ENCODE data around the gene GPC3.

The GPC3 gene

DNA sequence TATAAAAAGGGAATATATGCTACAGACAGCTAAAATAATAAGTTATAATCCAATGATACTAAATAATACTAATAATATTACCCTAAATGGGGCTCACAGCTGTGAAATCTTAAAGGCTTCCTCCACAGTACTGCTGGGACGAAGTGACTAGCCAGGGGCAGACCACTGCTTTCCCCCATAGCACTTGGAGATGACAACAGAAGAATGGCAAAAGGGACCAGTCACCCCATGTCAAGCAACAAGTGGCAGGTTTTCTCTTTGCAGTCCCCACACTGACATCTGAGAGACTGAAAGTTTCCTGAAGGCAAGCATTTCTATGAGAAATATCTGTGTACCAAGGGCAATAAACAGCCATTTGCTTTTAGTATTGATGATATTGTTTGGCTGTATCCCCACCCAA, 396.6 kb downstream of the GPC3 start:
- DNase-seq, result no peak

DNA sequence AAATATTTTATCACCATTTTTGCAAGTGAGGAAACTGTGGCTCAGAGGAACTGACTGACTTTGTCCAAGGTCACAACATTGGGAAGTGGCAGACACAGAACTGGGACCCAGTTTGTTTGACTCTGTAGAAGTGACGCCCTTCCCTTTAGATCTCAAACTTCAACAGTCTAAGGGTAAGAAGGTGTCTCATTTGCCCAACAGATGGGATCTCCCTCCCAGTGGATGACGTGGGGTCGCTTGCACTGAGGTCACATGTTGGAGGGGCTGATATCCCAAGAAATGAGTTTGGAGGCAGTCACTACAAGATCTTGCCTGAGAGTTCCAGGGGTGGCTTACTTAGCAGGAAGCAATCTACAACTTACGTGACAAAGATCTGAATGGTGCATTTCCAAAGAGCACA, 397.6 kb downstream of the GPC3 start:
- DNase-seq, result no peak

DNA sequence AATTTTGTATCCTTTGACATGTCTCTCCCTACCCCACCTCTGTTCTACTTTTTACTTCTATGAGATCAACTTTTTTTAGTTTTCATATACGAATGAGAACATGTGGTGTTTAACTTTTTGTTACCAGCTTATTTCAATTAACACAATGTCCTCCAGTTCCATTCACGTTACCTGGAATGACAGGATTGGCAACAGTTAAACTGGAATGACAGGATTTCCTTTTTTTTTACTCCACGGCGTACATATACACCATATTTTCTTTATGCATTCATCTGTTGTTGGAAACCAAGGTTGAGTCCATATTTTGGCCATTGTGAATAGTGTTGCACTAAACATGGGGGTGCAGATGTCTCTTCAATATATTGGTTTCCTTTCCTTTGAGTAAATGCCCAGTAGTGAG, 398.3 kb downstream of the GPC3 start:
- no peak for DNase-seq

DNA sequence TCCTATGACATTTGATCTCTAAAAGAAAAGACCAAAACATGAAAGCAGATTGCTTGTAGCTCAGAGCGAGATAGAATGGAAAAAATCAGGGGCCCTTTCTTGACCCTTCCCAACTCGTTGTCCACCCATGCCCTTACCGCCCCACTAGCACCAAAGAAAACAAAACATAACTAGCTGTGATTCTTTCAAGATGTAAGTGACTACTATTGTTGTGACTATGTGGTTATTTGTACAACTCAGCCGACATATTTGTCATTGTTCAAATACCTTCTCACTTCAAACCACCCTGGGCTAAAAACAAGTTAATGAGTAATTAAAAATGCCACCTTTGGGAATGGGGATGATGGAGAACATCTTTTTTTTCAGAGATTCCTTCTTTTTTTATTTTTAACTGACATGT, 399.0 kb downstream of the GPC3 start:
- DNase-seq, result no peak

DNA sequence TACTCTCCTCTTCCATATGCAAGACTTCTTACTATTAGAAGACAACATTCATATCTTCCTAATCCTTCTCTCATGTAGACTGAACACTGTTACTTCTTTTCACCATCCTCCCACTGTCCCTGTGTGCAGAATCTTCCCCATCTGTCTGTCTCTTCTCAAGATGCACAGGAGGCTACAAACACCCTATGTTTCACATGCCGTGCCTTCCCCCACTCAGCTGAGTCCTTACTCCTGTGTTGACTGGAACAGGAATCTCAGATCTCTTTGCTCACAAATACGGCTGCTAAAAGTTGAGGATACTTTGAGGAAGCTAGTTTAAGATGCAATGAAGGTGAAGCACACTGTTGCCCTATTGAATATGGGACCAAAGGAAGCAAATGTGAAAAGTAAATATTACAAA, 401.6 kb downstream of the GPC3 start:
- DNase-seq, result no peak

DNA sequence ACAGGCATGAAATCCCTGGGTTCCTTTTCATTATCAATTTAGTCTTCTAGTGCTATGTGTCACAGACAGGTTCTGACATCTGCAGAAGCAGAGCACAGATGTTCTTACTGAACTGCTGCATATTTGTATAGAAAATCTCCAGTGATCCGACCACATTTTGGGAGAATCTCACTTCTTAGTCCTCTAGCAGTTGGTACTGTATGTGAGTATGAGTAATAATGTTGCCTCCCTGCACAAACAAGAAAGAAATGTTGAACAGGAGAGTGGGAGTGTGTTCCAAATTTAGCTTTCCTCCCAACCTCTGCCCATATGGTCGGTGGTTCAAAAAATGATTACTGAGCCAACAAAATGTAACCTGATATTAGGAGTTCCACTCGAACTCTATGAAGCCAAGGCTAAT, 404.8 kb downstream of the GPC3 start:
- DNase-seq, result no peak

DNA sequence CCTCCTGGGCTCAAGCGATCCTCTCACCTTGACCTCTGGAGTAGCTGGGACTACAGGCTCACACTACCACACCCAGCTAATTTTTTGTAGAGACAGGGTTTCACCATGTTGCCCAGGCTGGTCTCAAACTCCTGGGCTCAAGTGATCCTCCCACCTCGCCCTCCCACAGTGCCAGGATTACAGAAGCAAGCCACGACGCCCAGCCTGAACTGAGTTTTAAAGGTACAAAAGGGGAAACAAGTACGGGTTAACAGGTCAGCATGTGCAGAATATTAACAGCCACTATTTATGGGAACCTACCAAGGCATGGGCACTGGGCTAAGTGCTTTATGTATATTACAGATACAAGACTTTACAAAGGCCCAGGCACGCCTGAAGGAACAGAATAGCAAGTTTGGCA, 405.8 kb downstream of the GPC3 start:
- DNase-seq, result no peak

DNA sequence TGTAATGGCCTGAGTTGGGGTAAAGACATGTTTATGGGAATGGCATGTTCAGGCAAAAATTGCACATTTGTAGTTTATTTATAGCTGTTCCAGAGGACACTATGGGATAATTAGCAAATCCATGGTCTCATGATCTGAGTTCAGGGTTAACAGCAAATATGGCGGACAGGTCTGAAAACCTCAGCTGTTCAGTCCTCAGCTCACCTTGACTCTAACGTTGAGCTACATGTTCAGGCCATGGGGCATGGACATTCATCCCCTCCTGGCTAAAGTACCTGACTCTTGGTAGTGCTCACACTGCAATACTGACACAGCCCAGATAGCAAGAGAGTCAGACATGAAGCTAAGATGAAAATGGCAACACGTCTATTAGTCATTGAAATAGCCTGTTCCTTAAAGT, 408.5 kb downstream of the GPC3 start:
- no peak for DNase-seq

DNA sequence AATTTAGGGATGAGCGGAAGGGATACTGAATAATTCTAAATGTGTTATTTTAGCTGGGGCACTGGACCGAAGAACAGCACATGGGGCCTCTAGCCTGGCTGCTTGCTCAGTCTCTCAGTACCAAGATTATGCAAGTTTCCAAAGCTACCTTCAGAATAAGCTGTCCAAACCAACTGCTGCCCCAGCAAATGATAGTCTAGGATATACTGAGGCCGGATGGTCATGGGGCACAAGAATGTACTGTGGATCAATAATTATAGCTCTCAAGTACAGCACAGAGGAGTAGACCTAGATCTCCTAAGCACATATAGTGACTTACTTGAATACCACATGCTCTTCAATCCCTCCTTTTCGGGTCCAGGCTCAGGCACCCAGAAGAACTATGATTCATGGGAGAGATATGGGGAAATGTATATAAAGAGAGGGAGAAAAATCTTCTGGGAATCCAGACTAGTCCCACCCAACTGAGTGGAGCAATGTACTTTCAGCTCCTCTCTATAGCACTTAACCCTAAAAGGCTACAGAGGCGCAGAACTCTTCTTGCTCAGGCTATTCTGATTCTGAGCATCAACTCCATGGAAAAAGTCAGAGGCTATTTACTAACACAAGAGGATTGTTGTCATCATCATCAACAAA, 409.8 kb downstream of the GPC3 start:
- no peak for DNase-seq

DNA sequence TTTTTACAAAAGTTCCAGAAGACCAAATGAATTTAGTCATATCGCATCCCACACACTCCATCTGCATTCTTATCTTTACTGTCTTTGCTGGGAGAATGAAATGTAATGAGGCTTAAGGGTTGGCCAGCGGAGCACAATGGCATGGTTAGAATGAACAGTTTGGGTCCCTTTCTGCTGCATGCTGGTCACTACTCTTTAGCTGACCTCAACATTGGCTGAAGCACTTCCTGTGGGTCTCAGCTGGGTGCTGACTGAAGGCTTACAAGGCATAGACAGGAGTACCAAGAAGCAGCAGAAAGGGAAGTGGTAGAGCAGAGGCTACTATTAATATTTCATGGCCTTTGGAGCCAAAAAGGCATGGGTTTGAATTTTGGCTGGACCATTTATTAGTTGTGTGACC, 410.7 kb downstream of the GPC3 start:
- DNase-seq, result no peak

DNA sequence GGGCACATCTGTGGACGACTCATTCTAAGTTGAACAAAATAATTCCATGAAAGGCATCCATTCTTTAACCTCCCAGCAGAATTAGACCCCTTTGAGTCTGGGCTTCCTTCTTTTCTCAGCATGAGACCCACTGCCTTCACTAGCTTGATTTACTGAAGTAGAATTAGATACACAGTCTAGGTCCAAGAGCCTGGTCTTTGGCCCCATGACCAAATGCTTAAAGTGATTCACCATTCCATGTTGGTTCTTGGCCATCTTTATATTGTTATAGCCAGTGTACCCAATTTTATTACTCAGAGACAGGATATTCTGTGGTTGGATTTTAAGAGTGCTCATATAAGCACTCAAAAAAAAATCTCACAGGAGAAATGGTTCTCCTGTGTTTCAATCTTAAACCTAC, 414.8 kb downstream of the GPC3 start:
- DNase-seq, result no peak

DNA sequence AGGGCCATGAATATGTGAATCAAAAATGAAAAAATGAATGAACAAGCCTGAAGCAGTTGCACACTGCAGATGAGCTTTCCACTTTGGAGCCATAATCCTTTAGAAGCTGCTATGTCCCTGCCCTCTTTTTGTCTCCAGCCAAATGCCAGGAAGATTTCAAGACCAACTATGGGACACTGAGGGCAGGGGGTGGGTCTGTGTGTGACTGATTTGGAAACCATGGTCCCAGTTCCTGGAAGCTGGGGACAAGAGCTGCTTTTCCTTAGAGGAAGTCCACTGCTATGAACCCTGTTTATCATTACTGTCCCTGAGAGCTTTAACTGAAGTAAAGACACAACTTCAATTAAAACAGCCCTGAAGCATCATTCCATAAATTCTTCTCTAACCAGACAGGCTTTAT, 416.2 kb downstream of the GPC3 start:
- DNase-seq, result no peak

DNA sequence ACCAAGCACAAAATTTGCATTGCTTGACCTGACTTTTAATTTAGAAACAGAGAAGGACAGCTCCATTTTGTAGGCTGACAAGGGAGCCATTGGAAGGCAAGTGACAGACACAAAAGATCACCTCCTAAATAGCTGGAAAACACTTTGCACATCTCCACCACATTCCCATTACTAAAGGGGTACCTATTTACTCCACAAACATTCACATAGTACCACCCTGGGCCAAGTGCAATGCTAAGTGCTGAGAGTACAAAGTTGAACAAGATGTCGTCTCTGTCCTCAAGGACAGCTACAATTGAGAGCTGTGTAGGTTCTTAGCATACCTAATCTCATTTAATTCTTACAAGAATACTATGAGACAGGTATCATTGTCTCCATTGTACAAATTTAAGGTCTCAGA, 417.3 kb downstream of the GPC3 start:
- DNase-seq, result no peak

DNA sequence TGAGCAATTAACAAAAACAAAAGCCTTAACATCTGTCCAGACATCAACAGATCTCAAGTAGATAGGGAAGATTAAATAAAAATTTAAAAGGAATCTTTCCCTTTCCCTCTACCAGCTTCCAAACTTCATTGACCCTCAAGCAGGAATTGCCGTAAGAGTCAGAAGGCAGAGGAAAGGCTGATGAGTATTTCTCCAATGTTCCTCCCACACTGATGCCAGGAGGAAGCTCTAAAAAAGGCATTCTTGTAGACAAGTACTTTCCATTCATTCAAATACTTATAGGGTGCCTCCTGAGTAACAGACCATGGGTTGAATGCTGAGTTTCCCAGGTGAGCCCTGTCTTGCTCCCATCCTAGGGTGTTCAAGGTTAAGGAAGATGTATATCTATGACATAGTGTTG, 418.5 kb downstream of the GPC3 start:
- no peak for DNase-seq

DNA sequence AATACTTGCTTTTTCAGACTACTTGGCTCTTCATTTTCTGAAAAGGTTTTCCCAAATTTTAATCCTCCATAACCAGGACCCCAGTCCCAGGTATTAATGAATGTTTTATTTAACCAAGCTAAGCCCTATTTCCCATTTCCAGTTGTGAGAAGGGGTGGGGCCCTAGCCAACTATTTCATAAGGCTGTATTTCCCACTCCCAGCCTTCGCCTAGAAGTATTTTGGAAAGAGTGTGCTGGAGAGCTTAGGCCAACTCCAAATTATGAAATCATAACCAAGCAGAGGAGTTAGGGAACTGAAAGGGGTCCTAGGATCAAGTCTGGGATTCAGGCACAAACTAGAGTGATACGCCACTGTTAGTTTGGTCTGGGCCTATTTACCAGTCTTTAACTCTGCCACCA, 421.7 kb downstream of the GPC3 start:
- DNase-seq, result no peak

DNA sequence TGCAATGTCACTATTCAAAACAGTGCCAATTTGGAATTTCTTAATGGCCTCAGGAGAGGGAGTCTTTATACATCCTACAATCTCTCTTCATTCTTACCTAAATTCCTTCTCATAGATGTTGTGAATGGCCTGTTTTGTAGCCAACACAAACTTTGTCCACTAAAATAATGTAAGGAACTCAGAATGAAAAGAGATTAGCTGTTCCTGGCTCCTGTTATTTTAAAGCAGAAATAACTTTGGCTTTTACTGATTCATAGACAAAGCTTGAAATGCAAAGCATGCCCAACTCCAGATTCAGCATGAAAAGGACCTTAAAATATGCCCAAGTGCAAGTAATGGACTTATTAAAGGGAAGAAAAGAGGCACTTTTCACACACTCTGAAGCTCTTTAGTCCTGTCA, 424.1 kb downstream of the GPC3 start:
- DNase-seq, result no peak

DNA sequence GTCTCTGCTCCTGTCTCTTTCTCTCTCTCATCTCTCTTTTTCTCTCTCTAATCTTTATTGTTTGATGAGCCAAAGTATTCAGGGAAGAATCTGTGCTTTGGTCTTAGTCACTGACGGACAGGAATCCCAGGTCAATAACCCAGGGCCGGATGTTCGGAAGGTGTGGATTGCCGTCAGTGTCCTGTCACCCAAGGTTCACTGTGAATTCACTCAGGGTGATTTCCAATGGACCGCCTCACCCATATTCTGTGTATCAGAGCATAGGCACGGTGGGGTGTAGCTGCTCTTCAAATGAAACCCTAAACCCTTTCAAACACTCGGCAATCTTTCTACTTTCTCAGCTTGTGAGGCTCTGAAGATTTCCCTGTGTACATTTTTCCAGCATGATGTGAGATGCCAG, 425.5 kb downstream of the GPC3 start:
- DNase-seq, result no peak

DNA sequence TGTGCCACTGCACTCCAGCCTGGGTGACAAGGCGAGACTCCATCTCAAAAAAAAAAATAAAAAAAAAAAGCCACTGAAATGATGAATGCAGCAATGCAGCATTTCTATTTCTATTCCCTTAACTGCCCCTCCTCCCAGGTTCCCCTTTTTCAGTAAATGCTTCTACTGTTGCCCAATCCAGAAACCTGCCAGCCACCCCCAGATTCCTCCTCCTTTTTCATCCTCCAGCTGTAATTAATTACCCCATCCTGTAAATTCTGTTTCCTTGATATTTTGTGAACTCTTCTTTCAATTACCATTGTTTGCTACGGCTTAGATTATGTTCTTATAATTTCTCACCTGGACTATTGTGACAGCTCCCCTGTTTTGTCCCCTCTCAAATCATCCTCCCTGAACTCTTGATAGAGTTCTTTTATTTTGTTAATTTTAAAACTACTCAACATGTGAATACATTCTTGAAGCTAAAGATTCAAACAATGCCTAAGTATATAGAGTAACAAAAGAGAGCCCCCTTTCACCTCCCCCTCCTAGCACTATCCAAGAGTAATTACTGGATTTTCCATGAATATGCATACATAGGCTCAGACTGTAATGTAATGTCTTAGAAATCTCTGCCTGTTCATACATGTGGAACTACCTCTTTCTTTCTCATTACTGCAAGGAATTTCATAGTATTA, 429.5 kb downstream of the GPC3 start:
- DNase-seq, result peak in 1 of 2 donors; percentile 18

DNA sequence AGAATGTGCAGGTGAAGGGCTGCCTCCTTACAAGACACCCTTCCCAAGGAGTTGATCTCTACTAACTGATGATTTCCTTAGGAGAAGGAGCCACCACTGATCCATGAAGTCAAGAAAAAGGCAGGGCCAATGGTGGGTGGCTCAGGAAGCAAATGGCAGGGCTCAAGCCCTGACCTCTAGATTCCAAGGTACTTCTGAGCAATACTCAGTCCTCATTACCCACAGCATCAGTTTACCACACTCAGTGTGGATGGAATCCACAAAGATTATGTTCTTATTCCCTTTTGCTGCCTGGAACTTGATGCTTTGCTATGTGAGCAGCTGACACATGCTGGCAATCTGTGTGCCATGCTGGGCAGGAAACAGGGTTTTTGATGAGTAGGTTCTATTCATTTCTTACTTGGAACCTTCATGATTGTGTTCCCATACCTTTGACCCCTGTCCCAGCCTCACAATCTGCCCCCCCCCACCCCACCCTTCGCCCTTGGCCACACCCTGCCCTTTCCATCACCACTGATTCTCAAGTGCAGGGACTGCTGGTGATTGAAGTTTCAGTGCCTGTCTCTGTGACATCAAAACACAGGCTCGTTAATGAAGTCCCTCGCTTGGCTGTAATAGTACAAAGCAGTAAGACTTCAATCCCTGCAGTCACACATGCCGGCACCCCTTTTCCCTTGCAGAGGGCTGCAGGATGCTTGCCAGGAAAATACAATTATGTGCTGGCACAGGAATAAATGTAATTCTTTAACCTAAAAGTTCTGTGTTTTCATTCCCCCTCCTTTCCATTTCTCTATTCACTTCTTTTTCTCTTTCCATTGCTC, 434.5 kb downstream of the GPC3 start:
- no peak for DNase-seq

DNA sequence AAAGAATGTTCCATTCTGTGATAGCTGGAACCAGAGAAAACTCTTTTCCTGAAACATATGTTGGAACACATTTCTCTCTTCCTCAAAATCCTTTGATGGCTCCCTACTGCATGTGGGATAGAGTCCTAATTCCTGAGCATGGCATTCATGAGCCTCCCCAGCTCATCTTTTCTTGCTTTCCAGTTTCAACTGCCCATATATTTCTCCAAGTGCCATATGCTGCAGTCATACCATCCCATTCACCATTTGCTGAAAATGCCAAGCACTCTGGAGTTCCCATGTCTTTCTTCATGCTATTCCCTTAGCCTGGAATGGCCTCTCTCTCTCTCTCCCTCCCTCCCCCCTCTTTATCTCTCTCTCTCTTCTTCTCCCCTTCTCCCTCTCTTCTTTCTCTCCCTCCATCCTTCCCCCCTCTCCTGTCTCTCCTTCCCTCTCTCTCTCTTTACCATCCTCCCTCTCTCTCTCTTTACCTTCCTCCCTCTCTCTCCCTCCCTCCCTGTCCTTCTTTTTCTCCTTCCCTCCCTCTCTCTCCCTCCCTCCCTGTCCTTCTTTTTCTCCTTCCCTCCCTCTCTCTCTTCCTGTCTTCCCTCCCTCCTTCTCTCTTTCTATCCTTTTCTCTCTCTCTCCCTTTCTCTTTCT, 436.0 kb downstream of the GPC3 start:
- DNase-seq, result no peak

DNA sequence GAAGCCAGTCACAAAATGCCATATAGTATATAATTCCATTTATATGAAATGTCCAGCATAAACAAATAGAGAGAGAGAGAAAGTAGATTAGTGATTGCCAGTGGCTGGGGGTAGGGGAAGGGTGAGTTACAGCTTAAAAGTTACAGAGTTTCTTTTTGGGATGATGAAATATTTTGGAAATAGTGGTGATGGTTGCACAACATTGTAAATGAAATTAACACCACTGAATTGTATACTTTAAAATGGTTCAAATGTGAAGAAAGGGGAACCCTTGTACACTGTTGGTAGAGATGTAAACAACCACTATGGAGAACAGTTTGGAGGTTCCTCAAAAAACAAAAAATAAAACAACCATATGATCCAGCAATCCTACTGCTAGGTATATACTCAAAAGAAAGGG, 439.0 kb downstream of the GPC3 start:
- DNase-seq, result no peak

DNA sequence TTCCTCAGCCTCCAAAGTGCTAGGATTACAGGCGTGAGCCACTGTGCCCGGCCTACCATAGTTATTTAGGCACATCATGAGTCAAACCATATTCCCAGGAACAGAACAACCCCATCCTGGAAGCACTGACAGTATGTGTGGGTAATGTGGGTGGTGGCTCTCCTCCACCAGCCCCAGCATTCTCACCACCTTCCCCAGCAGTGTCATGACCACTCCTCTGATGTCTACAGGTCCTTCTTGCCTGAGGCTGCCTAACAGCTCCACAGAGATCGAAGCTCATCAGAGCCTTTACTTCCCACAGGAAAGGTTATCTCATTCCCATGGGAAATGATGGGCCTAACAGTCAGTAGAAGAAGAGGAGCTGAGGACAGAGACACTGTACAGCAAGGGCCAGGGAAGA, 440.6 kb downstream of the GPC3 start:
- DNase-seq, result no peak

DNA sequence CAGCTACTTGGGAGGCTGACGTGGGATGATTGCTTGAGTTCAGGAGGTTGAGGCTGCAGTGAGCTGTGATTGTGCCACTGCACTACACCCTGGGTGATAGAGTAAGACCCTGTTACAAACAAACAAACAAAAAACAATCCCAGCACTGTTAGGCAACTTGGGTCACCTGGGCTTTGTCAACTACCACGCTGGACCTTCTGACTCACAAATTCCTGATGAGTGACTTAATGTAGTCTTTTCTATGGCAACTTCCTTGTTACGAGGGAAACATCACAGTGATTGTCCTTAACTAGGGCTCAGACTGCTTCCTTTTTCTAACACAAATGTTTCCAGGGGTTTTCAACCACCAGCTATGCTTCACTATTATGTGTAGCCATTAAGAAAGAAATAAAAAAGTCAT, 441.3 kb downstream of the GPC3 start:
- DNase-seq, result peak in 1 of 2 donors; percentile 57

DNA sequence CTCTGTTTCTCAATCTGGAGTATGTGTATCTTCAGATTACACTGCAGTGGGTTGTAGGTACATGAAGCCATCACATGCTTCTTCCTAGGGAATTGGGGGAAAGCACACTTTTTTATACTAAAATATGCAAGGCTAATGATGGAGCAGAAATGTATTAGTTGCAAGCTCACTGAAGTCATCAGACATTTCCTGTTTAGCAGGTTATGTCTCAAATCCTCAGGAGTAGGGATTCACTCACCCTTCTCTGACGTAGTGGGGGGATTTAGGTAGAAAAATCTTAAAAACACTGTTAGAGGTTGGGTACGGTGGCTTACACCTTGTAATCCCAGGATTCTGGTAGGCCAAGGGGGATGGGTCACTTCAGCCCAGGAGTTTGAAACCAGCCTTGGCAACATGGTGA, 441.7 kb downstream of the GPC3 start:
- DNase-seq, result no peak
